Caco-2 (cell line): ENCODE data around the gene PAX9. TPM values are rescaled to one million over a fixed set of nuclear protein-coding genes. Genes with fewer than 3 reads are reported as not detected.

Experiments
- BruUV-seq: library from RNA; stranded (reverse); fragments of 400-500 nt; replicated peaks from 2 replicates; lab custom pipeline; 2021; lab: Mats Ljungman, UMichigan
- CTCF ChIA-PET: fragments of 300-600 bp; sonication (Branson Sonifier 250); formaldehyde crosslinking; loops from one replicate; lab custom pipeline; 2022; ENCODE audit warnings: antibody characterized with exemption; lab: Charles Lee
- POLR2A ChIA-PET: fragments of 300-600 bp; sonication (Branson Sonifier 250); formaldehyde crosslinking; loops from one replicate; lab custom pipeline; 2022; ENCODE audit warnings: antibody characterized with exemption; lab: Charles Lee
- DNase-seq, 2 experiments: peaks; one replicate each; pipeline versions ENCODE4 v3.0.0 to v3.0.0-alpha.2; 2020 to 2022
- H3K27me3 ChIP-seq: replicated peaks from 2 replicates; pipeline ENCODE4 v1.6.0; 2011; ENCODE audit warnings: low read length; ENCODE audit not compliant: control insufficient read depth, insufficient read depth
- H3K36me3 ChIP-seq: 2 replicates; pipeline ENCODE4 v1.5.1; 2011; ENCODE audit warnings: low read length; ENCODE audit not compliant: control insufficient read depth, insufficient read depth
- H3K4me1 ChIP-seq: fragments of 250-450 bp; sonication (Bioruptor Pico); 2 replicates; pipeline ENCODE4 v1.5.1; 2020; ENCODE audit warnings: mild to moderate bottlenecking
- H3K4me3 ChIP-seq: 2 replicates; pipeline ENCODE4 v1.5.1; 2011; ENCODE audit warnings: low read depth, mild to moderate bottlenecking, control low read depth, low read length
- H3K9me3 ChIP-seq: fragments of 250-450 bp; sonication (Bioruptor Pico); 2 replicates; pipeline ENCODE4 v1.5.1; 2020; ENCODE audit warnings: mild to moderate bottlenecking, moderate library complexity
- H3K27ac Mint-ChIP-seq: one replicate; pipeline ENCODE4 v1.8.0; 2022; ENCODE audit warnings: mixed read lengths; ENCODE audit not compliant: unreplicated experiment
- H3K27me3 Mint-ChIP-seq: one replicate; pipeline ENCODE4 v1.8.0; 2022; ENCODE audit warnings: mixed read lengths; ENCODE audit not compliant: insufficient read depth, unreplicated experiment
- H3K36me3 Mint-ChIP-seq: one replicate; pipeline ENCODE4 v1.8.0; 2022; ENCODE audit warnings: mild to moderate bottlenecking, mixed read lengths; ENCODE audit not compliant: insufficient read depth, unreplicated experiment
- H3K4me1 Mint-ChIP-seq: one replicate; pipeline ENCODE4 v1.8.0; 2022; ENCODE audit warnings: low read depth, mixed read lengths; ENCODE audit not compliant: unreplicated experiment
- H3K4me3 Mint-ChIP-seq: one replicate; pipeline ENCODE4 v1.8.0; 2022; ENCODE audit warnings: mild to moderate bottlenecking, moderate library complexity, mixed read lengths; ENCODE audit not compliant: unreplicated experiment
- H3K9me3 Mint-ChIP-seq: one replicate; pipeline ENCODE4 v1.8.0; 2022; ENCODE audit warnings: mixed read lengths; ENCODE audit not compliant: unreplicated experiment
- CTCF ChIP-seq, 2 experiments: fragments of 200-600 bp in 1 of 2; IDR thresholded peaks; 1 replicate in 1 of 2; 2 replicates in 1 of 2; pipeline versions ENCODE4 v1.5.1 to v1.8.0; 2011 to 2022; ENCODE audit warnings: antibody characterized with exemption in 1 of 2, control low read depth in 1 of 2, inconsistent platforms in 1 of 2, low read depth in 1 of 2, low read length in 1 of 2, mild to moderate bottlenecking in 1 of 2, moderate library complexity in 1 of 2; ENCODE audit not compliant: insufficient read depth in 1 of 2, severe bottlenecking in 1 of 2, unreplicated experiment in 1 of 2
- intact Hi-C: fragments of 100-400 bp; cut with micrococcal nuclease; formaldehyde crosslinking; loops from one replicate; pipeline ENCODE4 v1.10.0; 2022; ENCODE audit not compliant: unreplicated experiment
- total RNA-seq: library from RNA; stranded (reverse); gene quantifications from 2 replicates; pipeline ENCODE4 v1.2.3, GENCODE V29; 2022

Gene PAX9
- total RNA-seq, 1 experiment from 2014 or later, result 6.9 TPM

GRCh38 chr14:36720657-36721056 lies 59.0 kb downstream of the PAX9 start:
- POLR2A ChIA-PET, result no interaction called here
- no peak overlapping the region for H3K27ac Mint-ChIP-seq
- H3K36me3 Mint-ChIP-seq, result no peaks in the 10 kb centered on the region
- no peaks in the 10 kb centered on the region for H3K27me3 Mint-ChIP-seq
- intact Hi-C loops, result no loop called here
- no peaks in the 10 kb centered on the region for H3K36me3 ChIP-seq
- 0 out of 2 replicates have a peak, but pooled peaks cover 4% of the 10 kb centered on the region for H3K4me1 ChIP-seq
- H3K4me1 Mint-ChIP-seq, result no peaks in the 10 kb centered on the region
- CTCF ChIA-PET, result no interaction called here
- DNase-seq, result no peak
- TF ChIP-seq CTCF (IDR thresholded peaks at IDR 0.05; ENCODE audit: insufficient read depth in 1 of 2, low read depth in 1 of 2, low read length in 1 of 2, severe bottlenecking in 1 of 2, unreplicated experiment in 1 of 2), result no peak
- BruUV-seq, result no TSS peak
- H3K4me3 ChIP-seq, result no peak overlapping the region
- H3K4me3 Mint-ChIP-seq, result no peak overlapping the region
- H3K9me3 Mint-ChIP-seq, result no peaks in the 10 kb centered on the region
- H3K9me3 ChIP-seq, result no peaks in the 10 kb centered on the region
- no peaks in the 10 kb centered on the region for H3K27me3 ChIP-seq

GRCh38 chr14:36721877-36722276 lies 60.2 kb downstream of the PAX9 start:
- no peak overlapping the region for H3K4me3 Mint-ChIP-seq
- H3K4me1 Mint-ChIP-seq, result no peaks in the 10 kb centered on the region
- no peaks in the 10 kb centered on the region for H3K36me3 Mint-ChIP-seq
- POLR2A ChIA-PET, result no interaction called here
- CTCF ChIA-PET, result no interaction called here
- intact Hi-C loops, result no loop called here
- no peaks in the 10 kb centered on the region for H3K27me3 Mint-ChIP-seq
- no peaks in the 10 kb centered on the region for H3K9me3 Mint-ChIP-seq
- Histone ChIP-seq H3K4me1 (0 out of 2 replicates have a peak, but pooled peaks cover 4% of the 10 kb centered on the region), H3K9me3 (no peaks in the 10 kb centered on the region), H3K4me3 (no peak overlapping the region), H3K36me3 (no peaks in the 10 kb centered on the region), H3K27me3 (no peaks in the 10 kb centered on the region)
- H3K27ac Mint-ChIP-seq, result no peak overlapping the region
- no peak for DNase-seq
- no peak for TF ChIP-seq CTCF (IDR thresholded peaks at IDR 0.05; ENCODE audit: insufficient read depth in 1 of 2, low read depth in 1 of 2, low read length in 1 of 2, severe bottlenecking in 1 of 2, unreplicated experiment in 1 of 2)
- BruUV-seq, result no TSS peak

GRCh38 chr14:36723530-36723929 lies 61.9 kb downstream of the PAX9 start:
- no peak overlapping the region for H3K27ac Mint-ChIP-seq
- POLR2A ChIA-PET, result no interaction called here
- DNase-seq, result no peak
- no peaks in the 10 kb centered on the region for H3K9me3 Mint-ChIP-seq
- no peak for TF ChIP-seq CTCF (IDR thresholded peaks at IDR 0.05; ENCODE audit: insufficient read depth in 1 of 2, low read depth in 1 of 2, low read length in 1 of 2, severe bottlenecking in 1 of 2, unreplicated experiment in 1 of 2)
- no peaks in the 10 kb centered on the region for H3K27me3 Mint-ChIP-seq
- Histone ChIP-seq H3K4me3 (no peak overlapping the region), H3K9me3 (no peaks in the 10 kb centered on the region), H3K27me3 (no peaks in the 10 kb centered on the region), H3K36me3 (no peaks in the 10 kb centered on the region), H3K4me1 (0 out of 2 replicates have a peak, but pooled peaks cover 4% of the 10 kb centered on the region)
- H3K4me1 Mint-ChIP-seq, result no peaks in the 10 kb centered on the region
- CTCF ChIA-PET, result no interaction called here
- no peak overlapping the region for H3K4me3 Mint-ChIP-seq
- no peaks in the 10 kb centered on the region for H3K36me3 Mint-ChIP-seq
- no TSS peak for BruUV-seq
- intact Hi-C loops, result no loop called here
